ENCODE data around the gene KRT77. TPM values are rescaled to one million over a fixed set of nuclear protein-coding genes. Genes with fewer than 3 reads are reported as not detected.

The KRT77 gene
- total RNA-seq, 1 donor from 2014 or later: 2.5 TPM

GRCh38 chr12:52646613-52647012 lies 56.7 kb downstream of the KRT77 start:
- no peaks in the 10 kb centered on the region for H3K36me3 ChIP-seq
- TF ChIP-seq POLR2AphosphoS5 (IDR thresholded peaks at IDR 0.05; ENCODE audit: insufficient read depth in 1 of 2, low read depth in 1 of 2) (no peak), CTCF (IDR thresholded peaks at IDR 0.05) (no peak), POLR2A (IDR thresholded peaks at IDR 0.05) (no peak)
- H3K27me3 ChIP-seq: no peaks in the 10 kb centered on the region
- H3K27ac ChIP-seq: no peak overlapping the region
- peak; percentile 54 to 77 for DNase-seq (ENCODE audit: extremely low spot score in 2 of 2)
- H3K9me3 ChIP-seq: no peaks in the 10 kb centered on the region
- intact Hi-C loops (cut with DNase I): no loop called here
- peaks cover 8% of the 10 kb centered on the region for H3K4me1 ChIP-seq
- no peak overlapping the region for H3K4me3 ChIP-seq

GRCh38 chr12:52645982-52646381 lies 57.3 kb downstream of the KRT77 start:
- H3K27ac ChIP-seq: no peak overlapping the region

GRCh38 chr12:52645120-52645761 lies 58.1 kb downstream of the KRT77 start:
- peak; percentile 67 to 76 for DNase-seq (ENCODE audit: extremely low spot score in 2 of 2)
- H3K9me3 ChIP-seq: no peaks in the 10 kb centered on the region
- no peaks in the 10 kb centered on the region for H3K27me3 ChIP-seq
- no peak for TF ChIP-seq POLR2AphosphoS5 (IDR thresholded peaks at IDR 0.05; ENCODE audit: insufficient read depth in 1 of 2, low read depth in 1 of 2)
- TF ChIP-seq CTCF (IDR thresholded peaks at IDR 0.05): no peak
- TF ChIP-seq POLR2A (IDR thresholded peaks at IDR 0.05): no peak
- H3K4me3 ChIP-seq: no peak overlapping the region
- H3K36me3 ChIP-seq: no peaks in the 10 kb centered on the region
- intact Hi-C loops (cut with DNase I): no loop called here
- H3K27ac ChIP-seq: no peak overlapping the region
- H3K4me1 ChIP-seq: peaks cover 4% of the 10 kb centered on the region

More at GRCh38 chr12:52645982-52646381, 57.3 kb downstream of the KRT77 start:
- H3K4me1 ChIP-seq: peaks cover 8% of the 10 kb centered on the region
- intact Hi-C loops (cut with DNase I): no loop called here
- TF ChIP-seq POLR2AphosphoS5 (IDR thresholded peaks at IDR 0.05; ENCODE audit: insufficient read depth in 1 of 2, low read depth in 1 of 2) (no peak), CTCF (IDR thresholded peaks at IDR 0.05) (no peak), POLR2A (IDR thresholded peaks at IDR 0.05) (no peak)
- H3K4me3 ChIP-seq: no peak overlapping the region
- no peaks in the 10 kb centered on the region for H3K27me3 ChIP-seq
- DNase-seq (ENCODE audit: extremely low spot score in 2 of 2): peak; percentile 64 to 72
- no peaks in the 10 kb centered on the region for H3K9me3 ChIP-seq
- no peaks in the 10 kb centered on the region for H3K36me3 ChIP-seq

GRCh38 chr12:52644078-52644415 lies 59.3 kb downstream of the KRT77 start:
- TF ChIP-seq POLR2A (IDR thresholded peaks at IDR 0.05) (no peak), CTCF (IDR thresholded peaks at IDR 0.05) (no peak), POLR2AphosphoS5 (IDR thresholded peaks at IDR 0.05; ENCODE audit: insufficient read depth in 1 of 2, low read depth in 1 of 2) (no peak)
- H3K27ac ChIP-seq: no peak overlapping the region
- no peaks in the 10 kb centered on the region for H3K36me3 ChIP-seq
- H3K4me1 ChIP-seq: no peaks in the 10 kb centered on the region
- intact Hi-C loops (cut with DNase I): no loop called here
- peak in 1 of 2 donors; percentile 43 for DNase-seq (ENCODE audit: extremely low spot score in 2 of 2)
- H3K4me3 ChIP-seq: no peak overlapping the region
- H3K9me3 ChIP-seq: no peaks in the 10 kb centered on the region
- H3K27me3 ChIP-seq: no peaks in the 10 kb centered on the region

GRCh38 chr12:52643233-52644077 lies 59.9 kb downstream of the KRT77 start:
- peak; percentile 67 for DNase-seq (ENCODE audit: extremely low spot score in 2 of 2)
- Histone ChIP-seq H3K9me3 (no peaks in the 10 kb centered on the region), H3K4me1 (no peaks in the 10 kb centered on the region), H3K27ac (no peak overlapping the region), H3K36me3 (no peaks in the 10 kb centered on the region), H3K4me3 (no peak overlapping the region), H3K27me3 (no peaks in the 10 kb centered on the region)
- intact Hi-C loops (cut with DNase I): no loop called here
- TF ChIP-seq POLR2AphosphoS5 (IDR thresholded peaks at IDR 0.05; ENCODE audit: insufficient read depth in 1 of 2, low read depth in 1 of 2) (no peak), CTCF (IDR thresholded peaks at IDR 0.05) (no peak), POLR2A (IDR thresholded peaks at IDR 0.05) (no peak)

All from vagina (tissue), 2 donors.